H1 (cell line): ENCODE measurements around the gene ARID1B. TPM values are rescaled to one million over a fixed set of nuclear protein-coding genes. Genes with fewer than 3 reads are reported as not detected.

ENCODE experiments used
- CTCF ChIA-PET: fragments of 300-600 bp; sonication (Branson Sonifier 250); formaldehyde crosslinking; loops from one replicate; lab custom pipeline; 2021; ENCODE audit not compliant: partially characterized antibody; lab: Charles Lee
- POLR2A ChIA-PET: fragments of 300-600 bp; sonication (Branson Sonifier 250); formaldehyde crosslinking; loops from one replicate; lab custom pipeline; 2021; ENCODE audit warnings: inconsistent platforms; ENCODE audit not compliant: partially characterized antibody; lab: Charles Lee
- DNase-seq, 2 experiments: peaks; one replicate each; pipeline versions ENCODE4 v3.0.0 to v3.0.0-alpha.2; 2010 to 2022; ENCODE audit warnings: low spot score in 2 of 2, low read depth in 1 of 2, mixed read lengths in 1 of 2
- FAIRE-seq: peaks from 2 replicates; lab custom pipeline; 2011; peaks lifted over from hg19 to GRCh38; lab: Jason Lieb, UNC
- H2AFZ ChIP-seq: 2 replicates; pipeline ENCODE4 v1.8.1; 2012; ENCODE audit warnings: low read length, inconsistent platforms
- H2AK5ac ChIP-seq: 2 replicates; pipeline ENCODE4 v1.6.1; 2013; ENCODE audit warnings: low read depth, low read length
- H2BK120ac ChIP-seq: replicated peaks from 2 replicates; pipeline ENCODE3; 2013; ENCODE audit warnings: low read depth, low read length, inconsistent platforms
- H2BK12ac ChIP-seq: 2 replicates; pipeline ENCODE4 v1.6.1; 2013; ENCODE audit warnings: low read depth, low read length
- H2BK15ac ChIP-seq: 2 replicates; pipeline ENCODE4 v1.6.1; 2013; ENCODE audit warnings: low read length
- H2BK20ac ChIP-seq: 2 replicates; pipeline ENCODE4 v1.6.1; 2013; ENCODE audit warnings: low read length
- H2BK5ac ChIP-seq: 2 replicates; pipeline ENCODE4 v1.6.1; 2013; ENCODE audit warnings: low read depth, low read length
- H3K14ac ChIP-seq: 2 replicates; pipeline ENCODE4 v1.6.1; 2013; ENCODE audit warnings: inconsistent platforms; ENCODE audit not compliant: insufficient read length
- H3K18ac ChIP-seq: 2 replicates; pipeline ENCODE4 v1.6.1; 2013; ENCODE audit warnings: low read length; ENCODE audit errors: extremely low read depth
- H3K23ac ChIP-seq: 2 replicates; pipeline ENCODE4 v1.6.1; 2013; ENCODE audit warnings: inconsistent platforms; ENCODE audit not compliant: insufficient read length
- H3K23me2 ChIP-seq: 2 replicates; pipeline ENCODE4 v1.6.1; 2013; ENCODE audit warnings: low read depth, low read length
- H3K27ac ChIP-seq: 2 replicates; pipeline ENCODE4 v1.6.1; 2011; ENCODE audit warnings: low read depth, low read length, inconsistent platforms
- H3K27me3 ChIP-seq, 4 experiments: replicated peaks in 1 of 4; 1 replicate in 1 of 4; 2 replicates in 3 of 4; pipeline versions ENCODE4 v1.6.1 to v1.8.1; 2011 to 2013; ENCODE audit warnings: low read length in 3 of 4, mild to moderate bottlenecking in 3 of 4, inconsistent platforms in 2 of 4, mixed read lengths in 2 of 4, moderate library complexity in 1 of 4; ENCODE audit not compliant: control insufficient read depth in 3 of 4, insufficient read depth in 3 of 4; ENCODE audit errors: extremely low read depth in 1 of 4
- H3K36me3 ChIP-seq, 4 experiments: 2 replicates each; pipeline versions ENCODE4 v1.6.1 to v1.8.1; 2011 to 2013; ENCODE audit warnings: mild to moderate bottlenecking in 4 of 4, low read length in 3 of 4, moderate library complexity in 2 of 4, control low read depth in 1 of 4, inconsistent platforms in 1 of 4; ENCODE audit not compliant: insufficient read depth in 4 of 4, control insufficient read depth in 2 of 4
- H3K4ac ChIP-seq: replicated peaks from 2 replicates; pipeline ENCODE3; 2013; ENCODE audit warnings: low read length, low read depth, mixed read lengths, inconsistent platforms; ENCODE audit not compliant: insufficient read length
- H3K4me1 ChIP-seq, 4 experiments: replicated peaks in 1 of 4; 1 replicate in 1 of 4; 2 replicates in 3 of 4; pipeline versions ENCODE4 v1.6.1 to v1.8.1; 2011 to 2013; ENCODE audit warnings: low read length in 3 of 4, inconsistent platforms in 2 of 4, mixed read lengths in 1 of 4; ENCODE audit not compliant: insufficient read depth in 4 of 4, control insufficient read depth in 3 of 4
- H3K4me2 ChIP-seq, 2 experiments: 2 replicates each; pipeline versions ENCODE4 v1.6.1 to v1.8.1; 2011 to 2013; ENCODE audit warnings: low read depth in 2 of 2, low read length in 2 of 2, control low read depth in 1 of 2, inconsistent platforms in 1 of 2, mild to moderate bottlenecking in 1 of 2; ENCODE audit not compliant: insufficient read depth in 1 of 2
- H3K4me3 ChIP-seq, 4 experiments: fragments of 200-600, 300-600 bp in 1 of 4; sonication (generic), shearing (Covaris generic), sonication (Bioruptor Twin) in 1 of 4; 2 replicates each; pipeline versions ENCODE4 v1.5.1 to v1.8.1; 2011 to 2016; ENCODE audit warnings: low read length in 4 of 4, low read depth in 3 of 4, control low read depth in 2 of 4, inconsistent platforms in 2 of 4, mild to moderate bottlenecking in 2 of 4, mixed read lengths in 1 of 4, moderate library complexity in 1 of 4; ENCODE audit not compliant: insufficient read depth in 2 of 4; ENCODE audit errors: extremely low read depth in 1 of 4
- H3K56ac ChIP-seq: replicated peaks from 2 replicates; pipeline ENCODE3; 2013; ENCODE audit warnings: low read depth, mild to moderate bottlenecking, mixed read lengths, low read length, inconsistent platforms; ENCODE audit not compliant: insufficient read length
- H3K79me1 ChIP-seq: 2 replicates; pipeline ENCODE4 v1.6.1; 2013; ENCODE audit warnings: low read depth, low read length, control low read depth
- H3K79me2 ChIP-seq, 2 experiments: 2 replicates each; pipeline versions ENCODE4 v1.6.1 to v1.8.1; 2012 to 2013; ENCODE audit warnings: low read length in 2 of 2, mild to moderate bottlenecking in 2 of 2, inconsistent platforms in 1 of 2; ENCODE audit not compliant: insufficient read depth in 2 of 2, control insufficient read depth in 1 of 2
- H3K9ac ChIP-seq, 4 experiments: replicated peaks in 1 of 4; 1 replicate in 1 of 4; 2 replicates in 3 of 4; pipeline versions ENCODE4 v1.6.1 to v1.8.1; 2011 to 2013; ENCODE audit warnings: low read depth in 3 of 4, low read length in 3 of 4, control low read depth in 2 of 4, mild to moderate bottlenecking in 2 of 4, moderate library complexity in 2 of 4, inconsistent platforms in 1 of 4; ENCODE audit errors: extremely low read depth in 1 of 4
- H3K9me3 ChIP-seq, 2 experiments: 2 replicates each; pipeline versions ENCODE4 v1.6.1 to v1.8.1; 2012 to 2013; ENCODE audit warnings: mild to moderate bottlenecking in 2 of 2, moderate library complexity in 2 of 2, control low read depth in 1 of 2, inconsistent platforms in 1 of 2, low read depth in 1 of 2, low read length in 1 of 2, mixed read lengths in 1 of 2; ENCODE audit not compliant: insufficient read depth in 2 of 2
- H4K20me1 ChIP-seq, 2 experiments: replicated peaks in 1 of 2; 2 replicates each; pipeline versions ENCODE3 to v1.8.1; 2011 to 2013; ENCODE audit warnings: inconsistent platforms in 2 of 2, low read length in 2 of 2, mild to moderate bottlenecking in 1 of 2; ENCODE audit not compliant: insufficient read depth in 2 of 2, control insufficient read depth in 1 of 2
- H4K5ac ChIP-seq: 2 replicates; pipeline ENCODE4 v1.6.1; 2013; ENCODE audit warnings: low read length, low read depth, mixed read lengths, inconsistent platforms; ENCODE audit not compliant: insufficient read length
- H4K8ac ChIP-seq: 2 replicates; pipeline ENCODE4 v1.8.0; 2013; ENCODE audit warnings: mild to moderate bottlenecking, moderate library complexity, low read length, inconsistent platforms; ENCODE audit not compliant: insufficient read depth; ENCODE audit errors: extremely low read depth
- H4K91ac ChIP-seq: replicated peaks from 2 replicates; pipeline ENCODE3; 2013; ENCODE audit warnings: low read length, mixed read lengths, inconsistent platforms; ENCODE audit not compliant: insufficient read length
- CREB1 ChIP-seq: IDR thresholded peaks from 2 replicates; pipeline ENCODE4 v1.6.1; 2012; ENCODE audit warnings: inconsistent platforms
- WGBS, 2 experiments: shearing (Covaris generic) in 1 of 2; methylation state at CpG; one replicate each; pipeline versions ENCODE4 v1.1.6 to v1.1.7; 2013 to 2015; ENCODE audit warnings: low lambda C conversion rate in 2 of 2, mixed read lengths in 2 of 2, inconsistent platforms in 1 of 2, low coverage in 1 of 2, missing lambda C conversion rate in 1 of 2; ENCODE audit not compliant: insufficient replicate concordance in 2 of 2, insufficient coverage in 1 of 2, insufficient read length in 1 of 2; ENCODE audit errors: extremely low coverage in 1 of 2, missing lambda C conversion rate in 1 of 2; 5-methylcytosine and 5-hydroxymethylcytosine counted together
- polyA plus RNA-seq, 7 experiments: library from polyadenylated mRNA; depleted of rRNA in 3 of 7; stranded (reverse) in 5 of 7; unstranded in 2 of 7; fragments of >200 nt in 5 of 7; fragments of 200-250 nt in 2 of 7; gene quantifications; 1 replicate in 5 of 7; 2 replicates in 1 of 7; 4 replicates in 1 of 7; pipeline versions ENCODE4 v1.2.1 to v1.2.3, GENCODE V29; 2011 to 2013; ENCODE audit warnings: missing spikeins in 2 of 7, mixed read lengths in 2 of 7
- total RNA-seq: library from RNA; stranded (reverse); fragmentation: NEBNext Ultra II Directional; extraction: Animal tissue kit (Norgen Biotek cat#: 25700); gene quantifications from 2 replicates; pipeline ENCODE4 v1.2.1, GENCODE V29; 2021

Gene ARID1B
- total and polyA plus RNA-seq, 2 of the 8 experiments (the other 6 are each of a cell fraction or from before 2014, with no cell fraction given): 24.3 to 70.3 TPM

GRCh38 chr6:157108923-157109322, 331.7 kb downstream of the ARID1B start:
- no peak overlapping the region for H2BK20ac ChIP-seq
- H3K23ac ChIP-seq: no peak overlapping the region
- H3K9ac ChIP-seq: no peak overlapping the region
- H3K23me2 ChIP-seq: no peaks in the 10 kb centered on the region
- no peak overlapping the region for H3K14ac ChIP-seq
- H3K36me3 ChIP-seq: peaks cover 0 to 5% (median 0%) of the 10 kb centered on the region in 4 experiments; a peak in 1 of 8 replicates
- H3K18ac ChIP-seq: no peak overlapping the region
- H4K5ac ChIP-seq: no peak overlapping the region
- no peak overlapping the region for H4K91ac ChIP-seq
- no peak overlapping the region for H2AFZ ChIP-seq
- H3K79me1 ChIP-seq: no peaks in the 10 kb centered on the region
- no peak overlapping the region for H2BK12ac ChIP-seq
- H3K4ac ChIP-seq: no peak overlapping the region
- no peaks in the 10 kb centered on the region for H3K27me3 ChIP-seq
- H3K27ac ChIP-seq: no peak overlapping the region
- no peaks in the 10 kb centered on the region for H3K9me3 ChIP-seq
- H3K4me2 ChIP-seq: no peak overlapping the region
- no peak for TF ChIP-seq CREB1
- no peaks in the 10 kb centered on the region for H3K4me1 ChIP-seq
- DNase-seq (no peak), FAIRE-seq (no peak)
- WGBS, 2 experiments: 90% methylated on average over 7 of the region's 7 CpGs; no CpG with 5 or more reads in 1 of the 2 experiments
- H4K8ac ChIP-seq: no peak overlapping the region
- ChIA-PET POLR2A (interaction anchor here (1.6 kb wide), 1 partner anchor 20 kb away, joined by 3 read pairs; no protein-coding TSS in a partner anchor), CTCF (interaction anchor here (1.3 to 3.5 kb wide), 3 partner anchors 11 to 72 kb away, joined by 3 to 10 read pairs (median 3); no protein-coding TSS in a partner anchor)
- no peak overlapping the region for H3K4me3 ChIP-seq
- 0 out of 4 replicates have a peak, but pooled peaks cover 0 to 3% of the 10 kb centered on the region in 2 experiments for H3K79me2 ChIP-seq
- H4K20me1 ChIP-seq: no peaks in the 10 kb centered on the region
- no peak overlapping the region for H2BK5ac ChIP-seq
- H2AK5ac ChIP-seq: no peak overlapping the region
- H2BK120ac ChIP-seq: no peak overlapping the region
- no peak overlapping the region for H3K56ac ChIP-seq
- no peak overlapping the region for H2BK15ac ChIP-seq
